Measurements from ENCODE around the gene CSF3R. TPM values are rescaled to one million over a fixed set of nuclear protein-coding genes. Genes with fewer than 3 reads are reported as not detected.
"Not testable (repeated sequence)": the region's sequence is repeated elsewhere in the genome, so short reads cannot be mapped to it uniquely, and the experiment has no call there.

Gene CSF3R
- total RNA-seq, 1 experiment from 2014 or later, result 0.20 TPM

GRCh38 chr1:36513676-36514473 lies 31.2 kb upstream of the CSF3R start:
- no peak for DNase-seq (ENCODE audit: extremely low read depth, low read depth)

- no peak for DNase-seq (ENCODE audit: extremely low read depth, low read depth)
Measured at GRCh38 chr1:36512842-36513241, 30.1 kb upstream of the CSF3R start.

- no peak for DNase-seq (ENCODE audit: extremely low read depth, low read depth)
Measured at GRCh38 chr1:36511804-36512798, 29.4 kb upstream of the CSF3R start.

- DNase-seq (ENCODE audit: extremely low read depth, low read depth), result not testable (repeated sequence)
Measured at GRCh38 chr1:36511220-36511619, 28.5 kb upstream of the CSF3R start.

GRCh38 chr1:36510418-36510817 lies 27.7 kb upstream of the CSF3R start:
- DNase-seq (ENCODE audit: extremely low read depth, low read depth), result no peak

GRCh38 chr1:36508257-36508656 lies 25.5 kb upstream of the CSF3R start:
- DNase-seq (ENCODE audit: extremely low read depth, low read depth), result no peak

GRCh38 chr1:36506276-36506920 lies 23.7 kb upstream of the CSF3R start:
- DNase-seq (ENCODE audit: extremely low read depth, low read depth), result no peak

- no peak for DNase-seq (ENCODE audit: extremely low read depth, low read depth)
Measured at GRCh38 chr1:36503733-36504132, 21.0 kb upstream of the CSF3R start.

- no peak for DNase-seq (ENCODE audit: extremely low read depth, low read depth)
Measured at GRCh38 chr1:36503159-36503558, 20.4 kb upstream of the CSF3R start.

GRCh38 chr1:36502616-36503015 lies 19.9 kb upstream of the CSF3R start:
- DNase-seq (ENCODE audit: extremely low read depth, low read depth), result no peak

- DNase-seq (ENCODE audit: extremely low read depth, low read depth), result not testable (repeated sequence)
Measured at GRCh38 chr1:36501911-36502310, 19.2 kb upstream of the CSF3R start.

GRCh38 chr1:36497207-36497606 lies 14.5 kb upstream of the CSF3R start:
- DNase-seq (ENCODE audit: extremely low read depth, low read depth), result no peak

GRCh38 chr1:36494971-36495370 lies 12.3 kb upstream of the CSF3R start:
- DNase-seq (ENCODE audit: extremely low read depth, low read depth), result no peak

GRCh38 chr1:36493524-36493923 lies 10.8 kb upstream of the CSF3R start:
- DNase-seq (ENCODE audit: extremely low read depth, low read depth), result no peak

- no peak for DNase-seq (ENCODE audit: extremely low read depth, low read depth)
Measured at GRCh38 chr1:36492491-36492890, 9.8 kb upstream of the CSF3R start.

- DNase-seq (ENCODE audit: extremely low read depth, low read depth), result not testable (repeated sequence)
Measured at GRCh38 chr1:36489258-36490051, 6.7 kb upstream of the CSF3R start.

- DNase-seq (ENCODE audit: extremely low read depth, low read depth), result no peak
Measured at GRCh38 chr1:36487906-36488305, 5.2 kb upstream of the CSF3R start.

- not testable (repeated sequence) for DNase-seq (ENCODE audit: extremely low read depth, low read depth)
Measured at GRCh38 chr1:36487336-36487725, 4.6 kb upstream of the CSF3R start.

GRCh38 chr1:36486439-36487335 lies 4.0 kb upstream of the CSF3R start:
- peak; percentile 22 for DNase-seq (ENCODE audit: extremely low read depth, low read depth)

All from NCI-H460 (cell line).